ENCODE data around the gene KIAA0930. TPM values are rescaled to one million over a fixed set of nuclear protein-coding genes. Genes with fewer than 3 reads are reported as not detected.
A peak's percentile ranks its signal among the peaks of the same experiment; 100 is the strongest.

Gene KIAA0930
- polyA plus RNA-seq, 1 of the 3 experiments (the other 2 are of a cell fraction), result 80.8 TPM

- Histone ChIP-seq H3K4me1 (ENCODE audit: control insufficient read depth in 1 of 2, insufficient read depth in 2 of 2, low read depth in 1 of 2, low read length in 1 of 2) (peaks cover 19 to 27% of the 10 kb centered on the region in 2 experiments; a peak in 3 of 4 replicates), H3K79me2 (ENCODE audit: insufficient read depth) (peaks cover 91% of the 10 kb centered on the region), H3K4me3 (ENCODE audit: low read depth in 2 of 2, low read length in 1 of 2) (peak overlapping the region; percentile 91 to 98), H3K36me3 (replicated peaks in 1 of 2; ENCODE audit: control insufficient read depth in 1 of 2, insufficient read depth in 2 of 2, low read length in 1 of 2) (peaks cover 18 to 28% of the 10 kb centered on the region in 2 experiments), H3K9ac (peak overlapping the region; percentile 79), H3K4me2 (peak overlapping the region; percentile 80), H4K20me1 (ENCODE audit: insufficient read depth) (peaks cover 14% of the 10 kb centered on the region; the same call in 1 of the 2 replicates), H3K27me3 (ENCODE audit: insufficient read depth) (no peaks in the 10 kb centered on the region), H2AFZ (ENCODE audit: low read depth) (no peak overlapping the region), H3K9me3 (no peaks in the 10 kb centered on the region), H3F3A (replicated peaks; ENCODE audit: insufficient read depth) (peaks cover 4% of the 10 kb centered on the region), H3K27ac (ENCODE audit: low read depth in 2 of 2, low read length in 1 of 2) (peak overlapping the region; percentile 76 to 79), H3K9me2 (no peaks in the 10 kb centered on the region)
- ChIA-PET POLR2A (interaction anchor here (0.6 to 0.9 kb wide), 2 partner anchors 16 to 156 kb away, joined by 3 to 5 read pairs; no protein-coding TSS in a partner anchor), CTCF (interaction anchor here (0.9 to 5.4 kb wide), 3 partner anchors 12 to 44 kb away, joined by 4 to 28 read pairs (median 5); no protein-coding TSS in a partner anchor)
- 1% methylated on average over 16 of the region's 59 CpGs for WGBS (ENCODE audit: low lambda C conversion rate)
- peak; percentile 79 for DNase-seq
- no peak for TF ChIP-seq CTCF (IDR thresholded peaks at IDR 0.05)
These were observed 76.2 kb downstream of the KIAA0930 start for GRCh38 chr22:45164270-45165088.

DNA sequence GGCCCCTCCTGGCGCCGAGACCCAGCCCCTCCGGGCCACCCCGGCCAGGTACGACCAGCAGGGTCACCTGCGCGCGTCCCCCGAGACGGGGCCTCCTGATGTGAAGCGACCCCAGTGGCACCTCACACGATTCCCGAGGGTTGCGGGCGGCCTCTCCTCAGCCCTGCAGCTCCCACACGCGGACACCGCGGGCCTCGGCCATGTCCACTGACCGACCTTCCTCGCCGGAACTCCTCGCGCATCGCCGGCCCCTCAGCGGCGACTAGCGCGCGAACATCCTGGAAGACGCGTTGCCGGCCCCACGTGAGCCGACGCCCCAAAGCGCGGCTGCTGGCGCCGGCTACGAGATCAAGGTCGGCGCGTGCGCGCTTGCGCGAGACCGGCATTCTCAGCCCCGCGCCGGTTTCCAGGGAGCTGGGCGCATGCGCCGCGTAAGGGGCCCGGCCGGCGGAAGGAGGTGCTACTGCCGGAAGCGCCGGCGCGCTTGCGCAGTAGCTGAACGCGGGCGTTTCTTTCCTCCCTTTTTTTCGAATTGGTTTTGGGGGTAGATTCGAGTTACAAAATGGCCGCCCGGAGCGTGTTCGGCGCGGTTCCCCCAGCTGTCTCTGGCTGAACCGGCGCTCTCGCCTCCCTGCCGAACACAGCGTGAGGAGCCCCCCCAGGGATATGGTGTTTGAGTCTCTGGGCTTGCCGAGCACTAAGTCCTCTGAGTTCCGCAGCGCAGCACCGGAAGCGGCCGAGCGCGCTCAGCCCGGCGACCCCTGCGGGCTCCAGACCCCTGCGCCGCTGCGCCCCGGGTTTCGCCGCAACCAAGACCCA is 77.0 kb downstream of the KIAA0930 start, which contains the start of gene NUP50:
NUP50 (plus strand) TSS at position 475 of the 819 bp plus-strand sequence. CDS start 4,253 bp downstream, outside the sequence.
- ChIA-PET POLR2A (interaction anchor here (0.6 to 0.9 kb wide), 3 partner anchors 15 to 68 kb away, joined by 3 to 5 read pairs (median 4); no protein-coding TSS in a partner anchor), CTCF (interaction anchor here (0.9 to 5.4 kb wide), 4 partner anchors 12 to 343 kb away, joined by 3 to 28 read pairs (median 4); no protein-coding TSS in a partner anchor)
- Histone ChIP-seq H3K36me3 (replicated peaks in 1 of 2; ENCODE audit: control insufficient read depth in 1 of 2, insufficient read depth in 2 of 2, low read length in 1 of 2) (peaks cover 12 to 24% of the 10 kb centered on the region in 2 experiments), H3K27me3 (ENCODE audit: insufficient read depth) (no peaks in the 10 kb centered on the region), H3K4me1 (ENCODE audit: control insufficient read depth in 1 of 2, insufficient read depth in 2 of 2, low read depth in 1 of 2, low read length in 1 of 2) (peaks cover 23 to 28% of the 10 kb centered on the region in 2 experiments; a peak in 3 of 4 replicates), H3K4me3 (ENCODE audit: low read depth in 2 of 2, low read length in 1 of 2) (peak within 1 kb of the TSS; percentile 91 to 98), H3F3A (replicated peaks; ENCODE audit: insufficient read depth) (peaks cover 4% of the 10 kb centered on the region), H3K27ac (ENCODE audit: low read depth in 2 of 2, low read length in 1 of 2) (peak within 1 kb of the TSS; percentile 76 to 82), H3K4me2 (peak within 1 kb of the TSS; percentile 98), H2AFZ (ENCODE audit: low read depth) (peak within 1 kb of the TSS; percentile 83; the same call in 1 of the 2 replicates), H3K9ac (peak within 1 kb of the TSS; percentile 85), H4K20me1 (ENCODE audit: insufficient read depth) (peaks cover 14% of the 10 kb centered on the region; the same call in 1 of the 2 replicates), H3K9me3 (no peaks in the 10 kb centered on the region), H3K9me2 (no peaks in the 10 kb centered on the region), H3K79me2 (ENCODE audit: insufficient read depth) (peaks cover 89% of the 10 kb centered on the region)
- DNase-seq, result peak; percentile 100
- WGBS (ENCODE audit: low lambda C conversion rate), result 0% methylated on average over 19 of the region's 100 CpGs
- TF ChIP-seq RCOR1 (IDR thresholded peaks at IDR 0.05; ENCODE audit: low read length) (no peak), FOXJ3 (CRISPR knock-in tag; IDR thresholded peaks at IDR 0.05) (no peak), ZBTB33 (IDR thresholded peaks at IDR 0.05; ENCODE audit: borderline replicate concordance, low read depth) (peak; percentile 68; the same call in 1 of the 2 replicates), TCF12 (IDR thresholded peaks at IDR 0.05) (no peak), ELF1 (IDR thresholded peaks at IDR 0.05) (peak; percentile 52; the same call in 1 of the 2 replicates), TAF1 (IDR thresholded peaks at IDR 0.05; ENCODE audit: borderline replicate concordance, low read depth, low read length) (peak; percentile 49; the same call in 1 of the 2 replicates), MAX (IDR thresholded peaks at IDR 0.05; ENCODE audit: low read depth) (peak; percentile 97), SMC3 (IDR thresholded peaks at IDR 0.05; ENCODE audit: low read depth, low read length) (no peak), GATA2 (CRISPR knock-in tag; IDR thresholded peaks at IDR 0.05) (no peak), MEF2A (IDR thresholded peaks at IDR 0.05; ENCODE audit: borderline replicate concordance, low read depth) (no peak), RXRA (IDR thresholded peaks at IDR 0.05; ENCODE audit: borderline replicate concordance, low read depth) (no peak)
- TF ChIP-seq, protein P1, sequence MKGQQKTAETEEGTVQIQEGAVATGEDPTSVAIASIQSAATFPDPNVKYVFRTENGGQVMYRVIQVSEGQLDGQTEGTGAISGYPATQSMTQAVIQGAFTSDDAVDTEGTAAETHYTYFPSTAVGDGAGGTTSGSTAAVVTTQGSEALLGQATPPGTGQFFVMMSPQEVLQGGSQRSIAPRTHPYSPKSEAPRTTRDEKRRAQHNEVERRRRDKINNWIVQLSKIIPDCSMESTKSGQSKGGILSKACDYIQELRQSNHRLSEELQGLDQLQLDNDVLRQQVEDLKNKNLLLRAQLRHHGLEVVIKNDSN (IDR thresholded peaks at IDR 0.05; ENCODE audit: borderline replicate concordance, low read depth), result peak; percentile 84
- TF ChIP-seq, protein P2, sequence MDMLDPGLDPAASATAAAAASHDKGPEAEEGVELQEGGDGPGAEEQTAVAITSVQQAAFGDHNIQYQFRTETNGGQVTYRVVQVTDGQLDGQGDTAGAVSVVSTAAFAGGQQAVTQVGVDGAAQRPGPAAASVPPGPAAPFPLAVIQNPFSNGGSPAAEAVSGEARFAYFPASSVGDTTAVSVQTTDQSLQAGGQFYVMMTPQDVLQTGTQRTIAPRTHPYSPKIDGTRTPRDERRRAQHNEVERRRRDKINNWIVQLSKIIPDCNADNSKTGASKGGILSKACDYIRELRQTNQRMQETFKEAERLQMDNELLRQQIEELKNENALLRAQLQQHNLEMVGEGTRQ (IDR thresholded peaks at IDR 0.05; ENCODE audit: borderline replicate concordance, low read depth, low read length), result peak; percentile 44; the same call in 1 of the 2 replicates
